K562 (cell line): ENCODE data around the gene SLC25A5. TPM values are rescaled to one million over a fixed set of nuclear protein-coding genes. Genes with fewer than 3 reads are reported as not detected.
A peak's percentile ranks its signal among the peaks of the same experiment; 100 is the strongest.

Experiments used
- CAMTA2 ChIP-seq: fragments of 250-450 bp; sonication (Bioruptor Pico); conservative IDR thresholded peaks from 2 replicates; pipeline ENCODE4 v1.5.1; 2022
- ESRRB ChIP-seq: fragments of 250-450 bp; sonication (Bioruptor Pico); IDR thresholded peaks from 2 replicates; pipeline ENCODE4 v1.5.0; 2020; ENCODE audit warnings: mild to moderate bottlenecking, moderate library complexity, borderline replicate concordance
- FOXJ3 ChIP-seq: sonication (generic); formaldehyde crosslinking; IDR thresholded peaks from 2 replicates; pipeline ENCODE4 v1.4.0; 2020; ENCODE audit warnings: mild to moderate bottlenecking, missing genetic modification reagents
- HDAC3 ChIP-seq: fragments of 450-650 bp; IDR thresholded peaks from 2 replicates; pipeline ENCODE4 v1.6.1; 2018; ENCODE audit warnings: borderline replicate concordance, mild to moderate bottlenecking, moderate library complexity; ENCODE audit not compliant: partially characterized antibody
- HNRNPLL ChIP-seq: fragments of 200-400 bp; formaldehyde crosslinking; IDR thresholded peaks from 2 replicates; pipeline ENCODE4 v1.6.1; 2017; ENCODE audit warnings: low read length, low read depth, mild to moderate bottlenecking; ENCODE audit not compliant: poor library complexity, severe bottlenecking
- KLF13 ChIP-seq: fragments of 450-650 bp; IDR thresholded peaks from 2 replicates; pipeline ENCODE4 v1.6.1; 2016; ENCODE audit warnings: missing genetic modification characterization, low read depth, mild to moderate bottlenecking, missing compliant biosample characterization, moderate library complexity, borderline replicate concordance
- PHF8 ChIP-seq: fragments of 200-600 bp; sonication (generic); IDR thresholded peaks from 2 replicates; pipeline ENCODE4 v1.6.1; 2012; ENCODE audit warnings: mixed run types, mild to moderate bottlenecking, inconsistent platforms, low read length, moderate library complexity, borderline replicate concordance
- PTRF ChIP-seq: fragments of 450-650 bp; IDR thresholded peaks from 2 replicates; pipeline ENCODE4 v1.6.1; 2016; ENCODE audit warnings: mild to moderate bottlenecking, missing genetic modification characterization, missing compliant biosample characterization
- PURB ChIP-seq: sonication (generic); formaldehyde crosslinking; IDR thresholded peaks from 2 replicates; pipeline ENCODE4 v1.9.0; 2021; ENCODE audit warnings: low read depth, mild to moderate bottlenecking, missing genetic modification reagents
- PYGO2 ChIP-seq: fragments of 450-650 bp; IDR thresholded peaks from 2 replicates; pipeline ENCODE4 v1.6.1; 2016; ENCODE audit warnings: mild to moderate bottlenecking, missing genetic modification characterization, moderate library complexity, missing compliant biosample characterization
- SMAD3 ChIP-seq: fragments of 450-650 bp; formaldehyde crosslinking; conservative IDR thresholded peaks from 2 replicates; pipeline ENCODE4 v1.4.0; 2020; ENCODE audit warnings: mild to moderate bottlenecking
- TAF9B ChIP-seq: fragments of 450-650 bp; IDR thresholded peaks from 2 replicates; pipeline ENCODE4 v1.6.1; 2018; ENCODE audit warnings: mild to moderate bottlenecking; ENCODE audit not compliant: partially characterized antibody
- ZNF384 ChIP-seq: IDR thresholded peaks from 2 replicates; pipeline ENCODE4 v1.6.1; 2012; ENCODE audit warnings: low read depth, low read length, improper control_type of control experiment
- ZNF583 ChIP-seq: fragments of 250-450 bp; sonication (Bioruptor Pico); IDR thresholded peaks from 2 replicates; pipeline ENCODE4 v1.4.0; 2020
- ZNF695 ChIP-seq: fragments of 450-650 bp; formaldehyde crosslinking; IDR thresholded peaks from 2 replicates; pipeline ENCODE4 v1.4.0; 2020; ENCODE audit warnings: mild to moderate bottlenecking, moderate library complexity
- ZNF76 ChIP-seq: fragments of 250-450 bp; sonication (Bioruptor Pico); IDR thresholded peaks from 2 replicates; pipeline ENCODE4 v1.4.0; 2020; ENCODE audit warnings: mild to moderate bottlenecking, moderate library complexity, borderline replicate concordance
- polyA plus RNA-seq, 8 experiments: library from polyadenylated mRNA; depleted of rRNA in 4 of 8; stranded (reverse) in 5 of 8; unstranded in 3 of 8; fragments of >200 nt; fragmentation: Nextera tagmentation in 2 of 8; fragmentation: Illumina TruSeq in 1 of 8; extraction: Ambion mirVana in 2 of 8; extraction: Trizol in 1 of 8; gene quantifications; 2 replicates each; pipeline versions ENCODE4 v1.2.1 to v1.2.3, GENCODE V29; 2011 to 2014; ENCODE audit warnings: inconsistent platforms in 1 of 8, missing spikeins in 1 of 8
- total RNA-seq, 7 experiments: library from RNA; depleted of rRNA in 6 of 7; stranded (reverse); fragments of >200 nt in 6 of 7; fragmentation: Illumina TruSeq in 2 of 7; extraction: Trizol in 2 of 7; gene quantifications; 2 replicates each; pipeline versions ENCODE4 v1.2.1 to v1.2.3, GENCODE V29; 2011 to 2021; ENCODE audit warnings: low replicate concordance in 1 of 7
- TF ChIP-seq, protein P1 (sequence below): fragments of 250-450 bp; sonication (Bioruptor Pico); IDR thresholded peaks from 2 replicates; pipeline ENCODE4 v1.4.0; 2020; ENCODE audit warnings: mild to moderate bottlenecking, moderate library complexity
- TF ChIP-seq, protein P2 (sequence below): fragments of 250-450 bp; sonication (Bioruptor Pico); IDR thresholded peaks from 2 replicates; pipeline ENCODE4 v1.5.0; 2021
- TF ChIP-seq, protein P3 (sequence below): IDR thresholded peaks from 2 replicates; pipeline ENCODE4 v1.6.1; 2011; ENCODE audit not compliant: insufficient read length; ENCODE audit errors: extremely low read depth

Gene SLC25A5
- total and polyA plus RNA-seq, 9 of the 15 experiments (the other 6 are each of a cell fraction or from before 2014, with no cell fraction given): 470 to 5,247 (median 596) TPM

DNA sequence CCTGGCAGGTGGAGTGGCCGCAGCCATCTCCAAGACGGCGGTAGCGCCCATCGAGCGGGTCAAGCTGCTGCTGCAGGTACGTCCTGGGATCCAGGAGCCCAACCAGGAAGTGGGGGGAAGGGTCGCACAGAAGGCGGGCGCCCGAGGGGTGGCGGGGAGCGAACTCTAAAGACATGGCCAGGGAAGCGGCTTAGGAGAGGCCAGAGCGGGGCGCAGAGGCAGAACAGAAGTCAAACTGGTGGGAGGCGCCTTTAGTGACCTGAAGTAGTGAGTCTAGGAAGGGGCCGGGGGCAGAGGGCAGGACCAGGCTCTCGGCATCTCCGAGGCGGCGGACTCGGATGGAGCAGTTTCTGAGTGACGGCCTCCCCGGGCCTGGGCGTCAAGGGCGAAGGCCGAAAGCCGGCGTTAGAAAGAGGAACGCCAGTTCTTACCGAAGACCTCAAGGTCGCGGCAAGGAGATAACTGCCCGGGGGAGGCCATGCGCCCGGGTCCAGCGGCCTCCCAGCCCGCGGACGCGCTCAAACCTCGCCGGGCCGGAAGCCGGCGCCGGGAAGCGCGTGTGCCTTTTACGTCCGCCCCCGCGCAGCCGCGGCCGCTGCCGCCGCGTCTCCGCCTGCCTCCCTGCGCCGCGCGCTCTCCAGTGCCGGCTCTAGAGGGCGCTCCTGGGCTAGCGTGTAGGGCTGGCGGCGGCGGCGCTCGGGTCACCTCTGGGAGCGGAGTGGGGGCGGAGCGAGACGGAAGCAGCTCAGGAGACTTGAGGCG lies 488 bp downstream of the SLC25A5 start (continued):
- TF ChIP-seq ZNF695 (CRISPR knock-in tag) (no peak), FOXJ3 (no peak), ESRRB (CRISPR knock-in tag) (no peak), ZNF384 (no peak), PTRF (tag) (no peak), PYGO2 (no peak), SMAD3 (CRISPR knock-in tag) (no peak), PHF8 (peak; percentile 82), KLF13 (no peak), ZNF76 (CRISPR knock-in tag) (no peak), HNRNPLL (peak; percentile 26), PURB (CRISPR knock-in tag) (no peak), HDAC3 (no peak), CAMTA2 (no peak), TAF9B (peak; percentile 66), ZNF583 (CRISPR knock-in tag) (no peak)
- TF ChIP-seq, protein P1, sequence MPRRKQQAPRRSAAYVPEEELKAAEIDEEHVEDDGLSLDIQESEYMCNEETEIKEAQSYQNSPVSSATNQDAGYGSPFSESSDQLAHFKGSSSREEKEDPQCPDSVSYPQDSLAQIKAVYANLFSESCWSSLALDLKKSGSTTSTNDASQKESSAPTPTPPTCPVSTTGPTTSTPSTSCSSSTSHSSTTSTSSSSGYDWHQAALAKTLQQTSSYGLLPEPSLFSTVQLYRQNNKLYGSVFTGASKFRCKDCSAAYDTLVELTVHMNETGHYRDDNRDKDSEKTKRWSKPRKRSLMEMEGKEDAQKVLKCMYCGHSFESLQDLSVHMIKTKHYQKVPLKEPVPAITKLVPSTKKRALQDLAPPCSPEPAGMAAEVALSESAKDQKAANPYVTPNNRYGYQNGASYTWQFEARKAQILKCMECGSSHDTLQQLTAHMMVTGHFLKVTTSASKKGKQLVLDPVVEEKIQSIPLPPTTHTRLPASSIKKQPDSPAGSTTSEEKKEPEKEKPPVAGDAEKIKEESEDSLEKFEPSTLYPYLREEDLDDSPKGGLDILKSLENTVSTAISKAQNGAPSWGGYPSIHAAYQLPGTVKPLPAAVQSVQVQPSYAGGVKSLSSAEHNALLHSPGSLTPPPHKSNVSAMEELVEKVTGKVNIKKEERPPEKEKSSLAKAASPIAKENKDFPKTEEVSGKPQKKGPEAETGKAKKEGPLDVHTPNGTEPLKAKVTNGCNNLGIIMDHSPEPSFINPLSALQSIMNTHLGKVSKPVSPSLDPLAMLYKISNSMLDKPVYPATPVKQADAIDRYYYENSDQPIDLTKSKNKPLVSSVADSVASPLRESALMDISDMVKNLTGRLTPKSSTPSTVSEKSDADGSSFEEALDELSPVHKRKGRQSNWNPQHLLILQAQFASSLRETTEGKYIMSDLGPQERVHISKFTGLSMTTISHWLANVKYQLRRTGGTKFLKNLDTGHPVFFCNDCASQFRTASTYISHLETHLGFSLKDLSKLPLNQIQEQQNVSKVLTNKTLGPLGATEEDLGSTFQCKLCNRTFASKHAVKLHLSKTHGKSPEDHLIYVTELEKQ (CRISPR knock-in tag): no peak
- TF ChIP-seq, protein P2, sequence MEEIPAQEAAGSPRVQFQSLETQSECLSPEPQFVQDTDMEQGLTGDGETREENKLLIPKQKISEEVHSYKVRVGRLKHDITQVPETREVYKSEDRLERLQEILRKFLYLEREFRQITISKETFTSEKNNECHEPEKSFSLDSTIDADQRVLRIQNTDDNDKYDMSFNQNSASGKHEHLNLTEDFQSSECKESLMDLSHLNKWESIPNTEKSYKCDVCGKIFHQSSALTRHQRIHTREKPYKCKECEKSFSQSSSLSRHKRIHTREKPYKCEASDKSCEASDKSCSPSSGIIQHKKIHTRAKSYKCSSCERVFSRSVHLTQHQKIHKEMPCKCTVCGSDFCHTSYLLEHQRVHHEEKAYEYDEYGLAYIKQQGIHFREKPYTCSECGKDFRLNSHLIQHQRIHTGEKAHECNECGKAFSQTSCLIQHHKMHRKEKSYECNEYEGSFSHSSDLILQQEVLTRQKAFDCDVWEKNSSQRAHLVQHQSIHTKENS: no peak
- TF ChIP-seq, protein P3, sequence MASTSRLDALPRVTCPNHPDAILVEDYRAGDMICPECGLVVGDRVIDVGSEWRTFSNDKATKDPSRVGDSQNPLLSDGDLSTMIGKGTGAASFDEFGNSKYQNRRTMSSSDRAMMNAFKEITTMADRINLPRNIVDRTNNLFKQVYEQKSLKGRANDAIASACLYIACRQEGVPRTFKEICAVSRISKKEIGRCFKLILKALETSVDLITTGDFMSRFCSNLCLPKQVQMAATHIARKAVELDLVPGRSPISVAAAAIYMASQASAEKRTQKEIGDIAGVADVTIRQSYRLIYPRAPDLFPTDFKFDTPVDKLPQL: no peak
